ENCODE results near the gene CMTM8. TPM values are rescaled to one million over a fixed set of nuclear protein-coding genes. Genes with fewer than 3 reads are reported as not detected.

The CMTM8 gene
- polyA plus RNA-seq, 1 experiment: 0.31 TPM

DNA sequence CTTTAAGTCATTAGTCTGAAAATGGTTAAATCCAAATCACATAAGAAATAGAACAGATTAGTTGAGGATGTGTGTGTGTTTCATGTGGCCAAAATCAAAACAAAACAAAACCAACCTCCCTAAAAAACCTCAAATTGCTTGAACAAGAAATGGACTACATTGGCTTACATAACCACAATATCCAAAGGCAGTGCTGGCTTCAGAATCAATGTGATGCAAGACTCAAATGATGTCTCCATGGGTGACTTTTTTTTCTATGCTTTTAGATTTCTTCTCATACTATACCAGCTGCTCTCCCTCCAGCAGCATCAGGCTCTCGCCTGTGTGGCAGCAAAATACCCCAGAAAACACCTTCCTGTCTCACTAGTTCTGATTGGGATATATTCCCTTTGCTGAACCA, 36.0 kb upstream of the CMTM8 start:
- Histone ChIP-seq H3K27ac (ENCODE audit: low read depth, low read length) (no peak overlapping the region), H3K9me3 (ENCODE audit: control insufficient read depth, insufficient read depth, low read length) (no peaks in the 10 kb centered on the region), H3K27me3 (ENCODE audit: control insufficient read depth, insufficient read depth, low read length) (peaks cover 14% of the 10 kb centered on the region), H3K4me3 (ENCODE audit: low read depth, low read length) (no peak overlapping the region)
- no peak for DNase-seq (ENCODE audit: low read depth, low spot score)
- POLR2A ChIA-PET: no interaction called here
- TF ChIP-seq, protein P1, sequence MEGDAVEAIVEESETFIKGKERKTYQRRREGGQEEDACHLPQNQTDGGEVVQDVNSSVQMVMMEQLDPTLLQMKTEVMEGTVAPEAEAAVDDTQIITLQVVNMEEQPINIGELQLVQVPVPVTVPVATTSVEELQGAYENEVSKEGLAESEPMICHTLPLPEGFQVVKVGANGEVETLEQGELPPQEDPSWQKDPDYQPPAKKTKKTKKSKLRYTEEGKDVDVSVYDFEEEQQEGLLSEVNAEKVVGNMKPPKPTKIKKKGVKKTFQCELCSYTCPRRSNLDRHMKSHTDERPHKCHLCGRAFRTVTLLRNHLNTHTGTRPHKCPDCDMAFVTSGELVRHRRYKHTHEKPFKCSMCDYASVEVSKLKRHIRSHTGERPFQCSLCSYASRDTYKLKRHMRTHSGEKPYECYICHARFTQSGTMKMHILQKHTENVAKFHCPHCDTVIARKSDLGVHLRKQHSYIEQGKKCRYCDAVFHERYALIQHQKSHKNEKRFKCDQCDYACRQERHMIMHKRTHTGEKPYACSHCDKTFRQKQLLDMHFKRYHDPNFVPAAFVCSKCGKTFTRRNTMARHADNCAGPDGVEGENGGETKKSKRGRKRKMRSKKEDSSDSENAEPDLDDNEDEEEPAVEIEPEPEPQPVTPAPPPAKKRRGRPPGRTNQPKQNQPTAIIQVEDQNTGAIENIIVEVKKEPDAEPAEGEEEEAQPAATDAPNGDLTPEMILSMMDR (IDR thresholded peaks at IDR 0.05; ENCODE audit: low read depth, low read length): no peak
- CTCF ChIA-PET: interaction anchor here (1.0 kb wide), 1 partner anchor 29 kb away, joined by 3 read pairs; no protein-coding TSS in a partner anchor

DNA sequence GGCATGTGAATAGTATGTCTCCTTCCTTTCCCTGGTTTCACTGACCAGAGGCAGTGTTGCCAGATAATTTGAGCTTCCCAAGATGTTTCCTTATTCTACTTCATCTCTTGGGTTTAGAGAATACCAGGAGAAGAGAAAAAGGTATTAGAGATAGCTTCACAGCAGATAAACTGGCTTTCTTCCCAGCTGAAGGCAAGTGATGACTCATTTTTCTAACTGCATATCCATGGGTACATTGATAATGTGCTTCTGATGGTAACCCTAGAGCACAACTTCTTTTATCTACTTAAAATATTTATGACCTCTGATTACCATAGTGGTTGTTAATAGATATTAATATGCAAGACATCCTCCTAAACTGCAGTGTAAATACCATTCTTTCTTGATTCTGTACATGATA, 34.6 kb upstream of the CMTM8 start:
- no peak for DNase-seq (ENCODE audit: low read depth, low spot score)
- no peak overlapping the region for H3K4me3 ChIP-seq (ENCODE audit: low read depth, low read length)
- no peaks in the 10 kb centered on the region for H3K9me3 ChIP-seq (ENCODE audit: control insufficient read depth, insufficient read depth, low read length)
- ChIA-PET POLR2A (no interaction called here), CTCF (no interaction called here)
- peaks cover 15% of the 10 kb centered on the region for H3K27me3 ChIP-seq (ENCODE audit: control insufficient read depth, insufficient read depth, low read length)
- TF ChIP-seq, protein P1 (IDR thresholded peaks at IDR 0.05; ENCODE audit: low read depth, low read length): no peak
- no peak overlapping the region for H3K27ac ChIP-seq (ENCODE audit: low read depth, low read length)

DNA sequence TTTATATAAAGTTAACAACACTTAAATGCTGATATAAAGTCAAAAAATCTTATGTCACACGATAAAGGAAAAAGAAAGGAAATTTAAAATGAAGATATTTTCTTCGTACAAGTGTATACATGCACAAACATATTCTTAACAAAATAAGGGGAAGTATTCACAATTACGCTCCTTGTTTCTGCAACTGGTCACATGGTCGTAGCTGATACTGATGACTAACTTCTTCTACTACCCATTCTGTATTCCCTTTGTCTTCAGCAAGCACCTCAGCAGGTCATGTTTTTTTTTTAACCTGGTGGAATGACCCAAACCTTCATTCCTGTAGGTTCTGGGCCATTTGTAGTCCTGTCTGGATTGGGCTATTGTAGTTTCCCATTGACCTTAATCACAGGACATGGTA, 30.0 kb upstream of the CMTM8 start:
- no peaks in the 10 kb centered on the region for H3K9me3 ChIP-seq (ENCODE audit: control insufficient read depth, insufficient read depth, low read length)
- CTCF ChIA-PET: no interaction called here
- POLR2A ChIA-PET: no interaction called here

DNA sequence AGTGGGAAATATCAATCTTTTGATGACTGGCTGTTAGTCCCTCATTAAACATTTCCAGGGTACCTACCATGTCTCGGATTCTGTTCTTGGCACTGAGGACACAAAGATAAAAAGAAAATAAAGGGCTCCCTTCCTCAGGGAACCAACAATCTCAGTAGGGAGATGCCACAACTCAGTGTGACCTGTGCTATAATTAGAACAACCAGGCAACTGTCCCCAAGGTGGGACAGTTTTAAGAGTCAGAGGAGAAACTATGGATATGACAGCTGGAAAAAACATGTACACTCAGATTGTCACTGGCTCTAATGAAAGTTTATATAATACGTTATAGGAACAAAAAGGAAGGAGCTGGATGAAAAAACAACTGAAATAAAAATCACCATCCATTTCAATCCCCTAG, 23.3 kb upstream of the CMTM8 start:
- no peak for DNase-seq (ENCODE audit: low read depth, low spot score)
- TF ChIP-seq, protein P1 (IDR thresholded peaks at IDR 0.05; ENCODE audit: low read depth, low read length): no peak
- no peak overlapping the region for H3K4me3 ChIP-seq (ENCODE audit: low read depth, low read length)
- ChIA-PET POLR2A (no interaction called here), CTCF (no interaction called here)
- H3K27me3 ChIP-seq (ENCODE audit: control insufficient read depth, insufficient read depth, low read length): peaks cover 10% of the 10 kb centered on the region
- no peak overlapping the region for H3K27ac ChIP-seq (ENCODE audit: low read depth, low read length)
- no peaks in the 10 kb centered on the region for H3K9me3 ChIP-seq (ENCODE audit: control insufficient read depth, insufficient read depth, low read length)

More for the DNA sequence above, 30.0 kb upstream of the CMTM8 start:
- no peak overlapping the region for H3K4me3 ChIP-seq (ENCODE audit: low read depth, low read length)
- H3K27me3 ChIP-seq (ENCODE audit: control insufficient read depth, insufficient read depth, low read length): peaks cover 2% of the 10 kb centered on the region
- TF ChIP-seq, protein P1 (IDR thresholded peaks at IDR 0.05; ENCODE audit: low read depth, low read length): no peak
- H3K27ac ChIP-seq (ENCODE audit: low read depth, low read length): no peak overlapping the region
- no peak for DNase-seq (ENCODE audit: low read depth, low spot score)

DNA sequence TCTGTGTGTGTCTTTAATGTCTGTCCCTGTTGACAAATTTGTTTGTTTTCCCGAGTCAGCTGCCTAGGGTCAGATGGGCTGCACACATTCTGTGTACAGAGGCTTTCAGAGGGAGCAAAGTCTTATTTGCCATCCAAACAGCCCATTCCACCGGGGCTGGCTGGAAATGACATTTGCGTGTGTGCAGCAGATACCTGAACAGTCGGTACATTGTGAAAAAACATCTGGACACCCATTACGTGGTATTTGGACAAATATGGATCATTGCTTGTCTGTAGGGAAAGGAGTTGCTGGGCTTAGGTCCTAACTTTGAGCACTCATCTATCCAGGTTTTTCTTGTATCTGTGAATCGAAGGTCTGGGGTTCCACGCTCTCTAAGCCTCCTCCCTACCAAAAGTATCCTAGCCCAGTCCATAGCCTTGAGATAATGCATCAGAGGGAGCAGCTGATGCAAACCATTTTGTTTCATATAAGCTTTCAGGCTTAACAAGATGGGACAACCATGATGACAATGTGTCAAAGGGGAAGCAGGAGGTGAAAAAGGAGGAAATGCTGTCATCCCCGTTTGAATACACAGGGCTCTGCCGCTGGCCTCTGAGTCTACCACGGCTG, 22.2 kb upstream of the CMTM8 start:
- DNase-seq (ENCODE audit: low read depth, low spot score): no peak
- ChIA-PET POLR2A (no interaction called here), CTCF (no interaction called here)
- H3K27me3 ChIP-seq (ENCODE audit: control insufficient read depth, insufficient read depth, low read length): peaks cover 10% of the 10 kb centered on the region
- no peaks in the 10 kb centered on the region for H3K9me3 ChIP-seq (ENCODE audit: control insufficient read depth, insufficient read depth, low read length)
- no peak overlapping the region for H3K4me3 ChIP-seq (ENCODE audit: low read depth, low read length)
- TF ChIP-seq, protein P1 (IDR thresholded peaks at IDR 0.05; ENCODE audit: low read depth, low read length): no peak
- H3K27ac ChIP-seq (ENCODE audit: low read depth, low read length): no peak overlapping the region

Measured in AG04450 (cell line).